NCI-H1417 (cell line): Measurements from ENCODE around the gene METAP1.
"Not testable (repeated sequence)": the region's sequence is repeated elsewhere in the genome, so short reads cannot be mapped to it uniquely, and the experiment has no call there.

Source experiments
- DNase-seq, 3 experiments: peaks; one replicate each; lab custom pipeline; 2025; lab: John Stamatoyannopoulos, UW

The METAP1 gene

DNA sequence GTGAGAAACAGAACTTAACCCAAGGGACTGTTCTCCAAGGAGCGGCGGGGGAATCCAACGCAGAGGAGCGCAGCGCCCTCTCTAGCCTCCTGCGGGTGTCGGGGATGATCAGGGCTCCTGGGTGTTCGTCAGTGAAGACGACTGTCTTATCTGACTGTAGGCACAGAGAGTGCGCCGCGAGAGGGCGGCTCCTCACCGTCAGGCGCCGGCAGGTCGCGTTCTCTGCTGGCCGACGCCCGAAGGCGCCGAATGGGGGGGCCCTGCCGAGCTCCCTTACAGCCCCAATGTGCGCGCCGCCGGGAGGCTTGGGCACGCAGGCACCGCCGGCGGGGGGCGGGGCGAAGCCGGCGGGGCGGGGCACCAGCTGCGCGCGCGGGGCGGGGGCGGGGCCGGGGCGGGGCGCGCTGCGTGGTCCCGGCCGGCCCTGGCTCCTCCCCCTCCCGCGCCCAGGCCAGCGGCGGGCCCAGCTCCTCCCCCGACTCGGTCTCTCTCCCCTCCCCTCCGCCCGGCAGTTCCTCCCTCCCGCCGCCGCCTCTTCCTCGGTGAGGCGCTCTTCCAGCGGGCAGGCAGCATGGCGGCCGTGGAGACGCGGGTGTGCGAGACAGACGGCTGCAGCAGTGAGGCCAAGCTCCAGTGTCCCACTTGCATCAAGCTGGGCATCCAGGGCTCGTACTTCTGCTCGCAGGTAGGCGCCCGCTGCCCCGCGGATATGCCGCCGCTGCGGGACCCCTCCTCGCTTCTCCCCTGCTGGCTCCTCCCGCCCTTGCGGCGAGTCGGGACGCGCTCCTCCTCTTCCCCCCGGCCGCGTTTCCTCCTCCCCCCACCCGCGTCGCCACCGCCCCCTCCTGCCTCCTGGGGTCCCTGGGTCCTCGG, at the start of gene METAP1:
Gene METAP1 (plus strand): TSS at position 539 of the 873 bp plus-strand sequence. CDS start 33 bp downstream, at position 572.
- peak; percentile 93 to 97 (median 96) for DNase-seq

DNA sequence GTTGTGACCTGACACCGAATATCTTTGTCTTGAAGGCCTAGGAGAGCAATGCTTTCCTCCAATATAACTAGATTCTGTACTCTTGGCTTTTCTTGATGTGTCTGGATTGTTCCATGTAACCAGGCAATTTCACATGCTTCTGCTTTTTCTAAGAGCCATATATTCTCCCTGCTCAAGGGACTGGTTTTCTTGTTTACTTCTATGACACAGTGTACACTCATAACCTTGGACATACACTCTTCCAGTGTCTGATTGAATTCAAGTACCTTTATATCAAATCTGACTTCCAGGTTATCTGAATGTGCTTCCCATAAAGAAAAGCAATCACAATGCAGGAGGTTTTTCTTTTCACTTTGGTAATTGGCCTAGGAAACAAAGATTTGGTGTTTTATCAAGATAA, 49.2 kb upstream of the METAP1 start:
- DNase-seq = no peak

DNA sequence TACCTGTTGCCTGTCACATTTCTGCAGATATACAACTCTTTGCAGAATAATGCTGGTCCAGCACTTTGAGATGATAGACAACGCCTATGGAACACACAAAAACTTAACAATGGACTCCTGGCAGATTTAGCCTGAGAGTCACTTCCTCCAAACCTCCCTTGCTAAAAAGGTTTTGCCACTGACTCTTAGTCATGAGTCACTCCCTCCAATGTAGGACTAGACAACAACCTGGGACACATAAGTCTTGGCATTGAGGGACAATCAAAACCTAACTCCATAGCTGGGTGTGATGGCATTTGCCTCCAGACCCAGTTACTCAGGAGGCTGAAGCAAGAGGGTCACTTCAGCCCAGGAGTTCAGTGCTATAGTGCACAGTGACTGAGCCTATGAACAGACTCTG, 44.6 kb upstream of the METAP1 start:
- DNase-seq = no peak

- no peak for DNase-seq
Observed at GRCh38 chr4:98951710-98952109, 43.8 kb upstream of the METAP1 start.

DNA sequence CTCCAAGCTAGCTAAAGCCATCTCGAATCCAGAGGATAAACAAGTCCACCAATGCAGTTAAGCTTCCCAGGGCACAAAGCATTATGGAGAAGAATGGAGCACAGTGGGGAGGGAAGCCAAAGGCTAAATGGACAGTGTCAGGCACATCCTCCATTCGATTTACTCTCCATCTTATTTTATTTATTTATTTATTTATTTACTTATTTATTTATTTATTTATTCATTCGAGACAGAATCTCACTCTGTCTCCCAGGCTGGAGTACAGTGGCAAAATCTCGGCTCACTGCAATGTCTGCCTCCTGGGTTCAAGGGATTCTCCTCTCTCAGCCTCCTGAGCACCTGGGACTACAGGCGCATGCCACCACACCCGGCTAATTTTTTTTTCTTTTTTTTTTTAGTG, 40.3 kb upstream of the METAP1 start:
- DNase-seq = no peak

DNA sequence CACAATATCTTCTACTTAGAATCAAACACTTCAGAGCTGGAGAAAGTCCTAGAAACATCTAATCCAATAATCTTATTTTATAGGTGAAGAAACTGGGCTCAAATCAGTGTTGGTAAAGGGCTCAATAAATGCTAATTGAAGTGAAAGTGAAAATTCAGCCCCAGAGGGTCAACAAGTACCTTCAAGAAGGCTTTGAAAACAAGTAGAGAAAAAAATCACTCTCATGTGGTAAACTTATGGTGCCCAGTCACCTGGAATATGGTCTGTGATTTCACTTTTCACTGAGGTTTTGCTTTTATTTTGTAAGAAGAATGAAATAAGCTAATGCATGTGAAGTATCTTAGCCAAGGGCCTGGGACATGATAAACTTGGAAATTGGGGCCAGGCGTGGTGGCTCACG, 37.5 kb upstream of the METAP1 start:
- DNase-seq = no peak

DNA sequence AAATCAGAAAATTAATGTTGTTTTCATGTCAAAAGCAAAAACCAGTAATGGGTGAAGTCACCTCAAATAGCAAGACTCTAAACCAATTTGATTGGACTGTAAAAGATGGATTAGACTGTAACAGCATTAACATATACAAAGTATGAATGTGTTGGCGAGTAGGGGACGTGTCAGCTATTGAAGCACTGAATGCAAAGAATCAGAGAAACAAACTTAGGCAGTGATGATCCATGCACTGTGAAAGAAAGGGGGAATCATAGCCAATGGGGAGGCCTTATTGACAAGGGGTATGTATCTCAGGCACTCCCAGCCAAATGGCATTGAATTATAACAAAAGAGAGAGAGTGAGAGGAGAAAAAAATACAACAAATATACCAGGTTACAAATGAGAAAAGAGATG, 36.1 kb upstream of the METAP1 start:
- DNase-seq = no peak

DNA sequence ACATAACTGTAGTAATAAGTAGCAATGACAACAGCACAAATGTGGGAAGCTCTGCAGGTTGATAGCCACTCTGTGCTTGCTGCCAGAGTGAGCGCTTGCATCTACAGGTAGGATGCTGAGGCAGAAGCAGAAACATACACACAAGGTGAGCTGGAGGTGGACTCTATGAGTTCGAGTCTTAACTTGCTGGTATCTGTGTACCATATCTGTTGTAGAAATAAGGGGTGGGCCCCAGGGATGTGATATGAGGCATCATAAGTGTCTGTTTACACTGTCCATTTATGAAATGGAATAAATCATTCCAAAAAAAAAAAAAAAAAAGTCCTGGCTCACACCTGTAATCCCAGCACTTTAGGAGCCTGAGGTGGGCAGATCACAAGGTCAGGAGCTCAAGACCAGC, 33.8 kb upstream of the METAP1 start:
- no peak for DNase-seq

DNA sequence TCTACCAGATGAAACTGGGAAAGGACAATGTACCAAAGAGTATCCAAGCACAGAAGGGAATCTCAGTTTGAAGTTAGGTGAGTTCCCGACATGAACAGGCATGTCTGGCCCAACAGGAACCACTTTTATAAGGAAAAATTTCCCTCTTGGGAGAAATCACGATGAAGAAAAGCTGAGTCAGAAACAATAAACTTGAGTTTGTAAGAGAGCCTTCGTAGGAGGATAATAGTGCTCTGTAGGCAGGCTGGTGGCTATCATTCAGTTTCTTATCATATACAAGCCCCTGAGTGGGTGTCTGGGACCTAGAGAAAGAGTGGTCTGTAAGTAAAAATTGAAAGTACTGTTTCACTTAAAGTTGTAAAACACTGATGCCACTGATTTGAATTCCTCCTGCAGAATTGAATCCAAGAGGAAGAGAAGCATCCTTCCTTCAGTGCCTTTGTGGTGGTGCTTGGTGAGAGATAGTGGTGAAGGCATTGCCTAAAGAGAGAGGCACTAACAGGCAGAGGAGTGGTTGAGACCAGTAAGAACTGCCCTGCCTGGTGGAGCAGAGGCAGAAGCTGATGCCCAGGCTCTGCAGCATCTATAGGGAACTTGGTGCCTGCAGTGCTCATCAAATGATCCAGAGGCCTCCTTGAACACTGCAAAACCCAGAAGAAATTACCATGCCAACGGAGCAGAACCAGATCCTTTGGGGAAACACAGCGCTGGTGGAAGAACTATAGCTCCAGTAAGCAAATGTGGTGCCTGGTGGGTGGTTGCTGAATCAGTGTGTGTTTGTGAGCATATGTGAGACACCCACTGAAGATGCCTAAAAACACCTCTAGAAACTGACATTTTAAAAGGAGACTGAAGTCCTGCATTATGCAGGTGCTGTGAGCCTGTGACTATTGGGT, 31.7 kb upstream of the METAP1 start:
- no peak for DNase-seq

DNA sequence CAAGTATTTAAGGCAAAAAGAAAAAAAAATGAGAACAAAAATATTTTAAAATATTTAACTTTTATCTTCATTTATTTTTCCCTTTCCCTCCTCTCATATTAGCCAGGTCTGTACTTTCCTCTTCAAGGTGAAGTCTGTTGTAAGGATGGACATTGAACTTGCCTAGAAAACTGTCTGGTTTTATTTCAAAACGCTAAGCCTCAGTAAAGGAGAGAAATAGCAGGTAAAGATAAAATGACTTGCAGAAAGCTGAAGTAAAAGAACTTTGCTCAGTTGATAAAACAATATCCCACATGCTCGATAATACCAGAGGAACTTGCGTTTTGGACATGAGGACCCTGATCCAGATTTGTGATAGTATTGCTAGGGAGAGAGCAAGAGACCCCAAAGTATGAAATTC, 28.6 kb upstream of the METAP1 start:
- no peak for DNase-seq

DNA sequence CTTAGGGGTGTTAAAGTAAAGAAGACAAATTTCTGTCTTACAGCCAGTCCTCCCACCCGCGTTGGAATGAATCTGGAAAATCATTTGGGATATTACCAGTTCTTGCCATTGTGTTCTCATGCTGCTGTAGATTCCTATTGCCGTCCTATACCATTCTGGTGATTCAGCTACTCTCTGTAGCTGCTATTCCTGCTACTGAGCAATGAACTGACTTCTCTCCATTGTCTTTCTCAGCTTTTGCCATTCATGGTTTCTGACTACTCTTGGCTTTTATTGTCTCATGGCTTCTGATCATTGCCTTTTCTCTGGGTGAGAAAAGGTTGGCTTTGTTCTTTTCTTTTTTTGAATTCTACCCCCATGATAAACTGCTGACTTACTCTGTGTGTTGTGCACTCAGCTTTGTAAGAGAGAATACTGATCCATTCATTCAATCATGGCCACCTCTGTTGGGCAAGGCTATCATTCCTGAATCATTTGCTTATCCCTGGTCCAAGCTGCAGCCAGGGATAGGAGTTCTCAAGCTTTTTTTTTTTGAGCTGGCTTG, 27.7 kb upstream of the METAP1 start:
- no peak for DNase-seq

DNA sequence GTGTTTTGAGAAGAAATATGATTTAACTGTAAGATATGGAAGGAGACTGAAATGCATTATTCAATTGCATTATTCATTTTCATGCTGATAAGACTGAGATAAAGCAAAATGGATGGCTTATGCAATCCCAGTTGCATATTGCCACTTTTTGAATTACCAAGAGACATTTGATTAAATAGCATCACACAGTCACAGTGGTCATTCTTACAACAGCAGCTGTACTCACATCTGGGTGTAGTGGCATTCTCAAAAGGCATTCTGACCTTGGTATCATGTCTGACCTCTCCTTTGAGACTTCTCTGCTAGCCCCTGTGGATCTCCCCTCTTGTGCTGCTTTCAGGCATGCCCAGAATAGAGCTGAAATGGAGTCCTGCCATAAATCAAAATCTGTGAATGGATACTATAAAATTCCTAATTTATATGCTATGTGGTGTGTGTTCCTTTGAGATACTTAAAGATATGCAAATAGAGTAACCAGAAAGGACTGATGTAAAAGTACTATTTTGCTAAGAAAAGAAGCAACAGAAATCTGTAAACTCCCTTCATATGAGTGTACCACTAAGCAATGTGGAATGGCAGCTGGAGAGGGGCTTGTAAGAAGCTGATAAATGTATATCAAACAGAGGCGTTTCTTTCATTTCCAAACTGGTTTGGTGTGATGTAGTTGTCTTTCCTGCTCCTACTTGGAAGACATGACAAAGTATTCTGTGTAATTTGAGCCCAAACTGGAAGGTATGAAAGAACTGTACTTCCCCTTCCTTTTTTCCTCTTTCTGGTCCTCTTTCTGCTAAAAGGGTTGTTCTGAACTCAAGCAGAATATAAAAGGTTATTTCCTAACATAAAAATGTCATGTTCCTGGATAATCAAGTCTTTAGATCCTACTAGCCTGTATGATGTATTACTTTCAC, 25.4 kb upstream of the METAP1 start:
- no peak for DNase-seq

- no peak for DNase-seq
Observed at GRCh38 chr4:98976716-98977115, 18.8 kb upstream of the METAP1 start.

- DNase-seq = no peak
Observed at GRCh38 chr4:98977557-98977956, 18.0 kb upstream of the METAP1 start.

- no peak for DNase-seq
Observed at GRCh38 chr4:98987720-98988119, 7.8 kb upstream of the METAP1 start.

DNA sequence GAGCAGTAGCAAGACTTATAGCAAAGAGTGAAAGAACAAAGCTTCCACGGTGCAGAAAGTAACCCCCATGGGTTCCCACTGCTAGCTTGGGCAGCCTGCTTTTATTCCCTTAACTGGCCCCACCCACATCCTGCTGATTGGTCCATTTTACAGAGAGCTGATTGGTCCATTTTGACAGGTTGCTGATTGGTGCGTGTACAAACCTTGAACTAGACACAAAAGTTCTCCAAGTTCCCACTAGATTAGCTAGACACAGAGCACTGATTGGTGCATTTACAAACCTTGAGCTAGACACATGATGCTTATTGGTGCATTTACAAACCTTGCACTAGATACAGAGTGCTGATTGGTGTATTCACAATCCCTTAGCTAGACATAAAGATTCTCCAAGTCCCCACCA, 2.7 kb upstream of the METAP1 start:
- not testable (repeated sequence) for DNase-seq

DNA sequence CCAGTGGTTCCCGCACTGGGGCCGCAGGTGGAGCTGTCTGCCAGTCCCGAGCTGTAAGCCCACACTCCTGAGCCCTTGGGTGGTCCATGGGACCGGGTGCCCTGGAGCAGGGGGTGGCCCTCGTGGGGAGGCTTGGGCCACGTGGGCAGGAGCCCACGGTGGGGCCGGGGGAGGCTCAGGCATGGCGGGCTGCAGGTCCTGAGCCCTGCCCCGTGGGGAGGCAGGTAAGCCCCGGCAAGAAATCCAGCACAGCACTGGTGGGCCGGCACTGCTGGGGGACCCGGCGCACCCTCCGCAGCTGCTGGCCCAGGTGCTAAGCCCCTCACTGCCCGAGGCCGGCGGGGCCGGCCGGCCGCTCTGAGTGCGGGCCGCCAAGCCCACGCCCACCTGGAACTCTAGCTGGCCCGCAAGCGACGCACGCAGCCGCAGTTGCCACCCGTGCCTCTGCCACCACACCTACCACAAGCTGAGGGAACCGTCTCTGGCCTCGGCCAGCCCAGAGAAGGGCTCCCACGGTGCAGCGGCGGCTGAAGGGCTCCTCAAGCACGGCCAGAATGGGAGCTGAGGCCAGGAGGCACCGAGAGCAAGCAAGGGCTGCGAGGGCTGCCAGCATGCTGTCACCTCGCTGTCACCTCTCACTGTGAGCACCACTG, 2.0 kb upstream of the METAP1 start:
- no peak for DNase-seq

GRCh38 chr4:98994474-98995182, 893 bp upstream of the METAP1 start:
- DNase-seq = no peak

DNA sequence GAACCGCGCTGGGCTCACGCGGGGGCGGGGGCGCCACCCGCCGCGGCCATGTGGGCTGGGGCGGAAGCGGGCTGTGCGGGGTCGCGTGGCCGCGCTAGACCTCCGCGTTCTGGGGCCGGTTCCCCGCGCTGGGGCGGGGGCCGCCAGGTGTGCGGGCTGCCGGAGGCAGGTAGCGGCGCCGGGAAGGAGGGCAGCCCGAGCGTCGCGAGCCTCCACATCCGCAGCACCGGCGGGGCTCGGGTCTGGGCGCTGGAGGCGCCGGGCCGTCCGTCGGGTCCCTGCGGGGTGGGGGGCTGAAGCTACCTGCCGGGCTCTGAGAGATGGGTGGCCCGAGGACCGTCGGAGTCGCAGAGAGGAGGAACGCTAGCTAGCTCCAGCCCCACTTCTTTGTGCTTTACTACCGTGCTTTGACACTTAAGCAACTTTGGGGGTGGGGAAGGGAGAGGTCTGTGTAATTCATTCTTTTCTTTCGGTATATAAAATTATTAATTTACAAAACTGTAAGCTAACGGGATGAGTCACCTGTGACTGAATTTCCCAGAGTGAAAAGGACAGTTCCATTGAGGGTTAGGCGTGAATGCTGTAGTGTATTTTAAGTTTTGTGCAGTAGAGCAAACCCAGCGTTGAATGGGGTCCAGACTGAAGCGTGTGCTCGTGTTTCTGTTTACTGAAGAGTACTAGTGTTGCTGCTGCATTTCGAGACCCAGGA, 689 bp downstream of the METAP1 start:
- peak; percentile 4 to 92 (median 79) for DNase-seq

DNA sequence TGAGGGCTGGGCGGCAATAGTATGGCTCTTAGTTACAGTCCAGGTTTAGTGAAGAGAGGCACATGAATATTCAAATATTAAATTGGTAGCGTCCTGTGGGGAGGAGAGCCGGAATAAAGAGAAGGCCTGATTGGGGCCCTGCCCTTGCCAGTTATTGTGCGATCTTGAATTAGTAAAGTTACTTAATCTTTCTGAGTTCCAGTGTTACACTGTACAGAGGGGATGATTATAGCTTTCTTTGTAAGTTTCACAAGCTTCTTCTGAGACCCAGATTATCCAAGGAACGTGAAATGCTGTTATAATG, 1.2 kb downstream of the METAP1 start:
- no peak for DNase-seq
